Neural cell (in vitro differentiated cells): ENCODE measurements around the gene PIAS1. TPM values are rescaled to one million over a fixed set of nuclear protein-coding genes. Genes with fewer than 3 reads are reported as not detected.

ENCODE experiments used
- H2AFZ ChIP-seq: fragments of 200-600, 300-800 bp; sonication (generic), shearing (Covaris generic); 2 replicates; pipeline ENCODE4 v1.6.0; 2014; ENCODE audit warnings: low read depth, mild to moderate bottlenecking, antibody characterized with exemption, low read length, moderate library complexity
- H3F3A ChIP-seq: fragments of 200-600 bp; shearing (Covaris generic); 2 replicates; pipeline ENCODE4 v1.6.1; 2016; ENCODE audit warnings: mild to moderate bottlenecking, moderate library complexity, mixed read lengths, antibody characterized with exemption, low read length; ENCODE audit not compliant: insufficient read depth, poor library complexity, severe bottlenecking
- H3K27ac ChIP-seq: fragments of 200-600, 300-800 bp; sonication (generic), shearing (Covaris generic); 2 replicates; pipeline ENCODE4 v1.5.1; 2014; ENCODE audit warnings: mild to moderate bottlenecking, low read length, moderate library complexity
- H3K27me3 ChIP-seq: fragments of 300-800, 200-600 bp; sonication (generic), shearing (Covaris generic); 2 replicates; pipeline ENCODE4 v1.6.0; 2014; ENCODE audit warnings: mild to moderate bottlenecking, low read depth, low read length, moderate library complexity; ENCODE audit not compliant: insufficient read depth
- H3K36me3 ChIP-seq: fragments of 300-800, 200-600 bp; sonication (generic), shearing (Covaris generic); 2 replicates; pipeline ENCODE4 v1.5.1; 2014; ENCODE audit warnings: mild to moderate bottlenecking, antibody characterized with exemption, low read length, moderate library complexity; ENCODE audit not compliant: insufficient read depth
- H3K4me2 ChIP-seq: fragments of 300-800, 200-600 bp; sonication (generic), shearing (Covaris generic); 2 replicates; pipeline ENCODE4 v1.6.0; 2014; ENCODE audit warnings: mild to moderate bottlenecking, low read length
- H3K4me3 ChIP-seq: fragments of 300-800, 200-600 bp; sonication (generic), shearing (Covaris generic); 2 replicates; pipeline ENCODE4 v1.5.1; 2014; ENCODE audit warnings: mild to moderate bottlenecking, low read length, moderate library complexity
- H3K79me2 ChIP-seq: fragments of 200-600 bp; shearing (Covaris generic); replicated peaks from 2 replicates; pipeline ENCODE4 v1.6.0; 2014; ENCODE audit warnings: mild to moderate bottlenecking, low read length, moderate library complexity; ENCODE audit not compliant: insufficient read depth
- H3K9ac ChIP-seq: fragments of 300-800, 200-600 bp; sonication (generic), shearing (Covaris generic); 2 replicates; pipeline ENCODE4 v1.6.1; 2016; ENCODE audit warnings: mild to moderate bottlenecking, low read length, mixed read lengths
- H3K9me2 ChIP-seq: fragments of 200-600 bp; shearing (Covaris generic); 2 replicates; pipeline ENCODE4 v1.6.1; 2016; ENCODE audit warnings: mild to moderate bottlenecking, low read length, mixed read lengths; ENCODE audit not compliant: insufficient read depth
- H3K9me3 ChIP-seq: fragments of 200-600, 300-800 bp; sonication (generic), shearing (Covaris generic); 2 replicates; pipeline ENCODE4 v1.6.1; 2016; ENCODE audit warnings: mild to moderate bottlenecking, mixed run types, low read length, moderate library complexity, mixed read lengths
- H4K20me1 ChIP-seq: fragments of 200-600 bp; shearing (Covaris generic); 2 replicates; pipeline ENCODE4 v1.6.1; 2016; ENCODE audit warnings: mild to moderate bottlenecking, mixed run types; ENCODE audit not compliant: insufficient read depth
- CTCF ChIP-seq: fragments of 450-650 bp; IDR thresholded peaks from 2 replicates; pipeline ENCODE4 v1.5.1; 2014; ENCODE audit warnings: antibody characterized with exemption, mild to moderate bottlenecking, moderate library complexity; ENCODE audit not compliant: poor library complexity, severe bottlenecking
- EP300 ChIP-seq: fragments of 450-650 bp; conservative IDR thresholded peaks from 2 replicates; pipeline ENCODE4 v1.6.1; 2014; ENCODE audit warnings: antibody characterized with exemption, mild to moderate bottlenecking, moderate library complexity; ENCODE audit not compliant: poor library complexity, severe bottlenecking
- EZH2 ChIP-seq: fragments of 200-600, 300-800 bp; shearing (Covaris generic), sonication (generic); IDR thresholded peaks from 2 replicates; pipeline ENCODE4 v1.6.1; 2014; ENCODE audit warnings: antibody characterized with exemption, low read length, borderline replicate concordance, mild to moderate bottlenecking; ENCODE audit not compliant: insufficient read depth, poor library complexity, severe bottlenecking
- MXI1 ChIP-seq: fragments of 450-650 bp; conservative IDR thresholded peaks from 2 replicates; pipeline ENCODE4 v1.6.1; 2014; ENCODE audit warnings: antibody characterized with exemption, mild to moderate bottlenecking; ENCODE audit not compliant: poor library complexity, severe bottlenecking
- POLR2AphosphoS5 ChIP-seq: IDR thresholded peaks from 2 replicates; pipeline ENCODE4 v1.6.1; 2012
- RAD21 ChIP-seq: fragments of 450-650 bp; conservative IDR thresholded peaks from 2 replicates; pipeline ENCODE4 v1.6.1; 2014; ENCODE audit warnings: antibody characterized with exemption, mild to moderate bottlenecking, moderate library complexity
- REST ChIP-seq: IDR thresholded peaks from 2 replicates; pipeline ENCODE4 v1.6.1; 2012; ENCODE audit warnings: borderline replicate concordance
- SMC3 ChIP-seq: fragments of 450-650 bp; conservative IDR thresholded peaks from 2 replicates; pipeline ENCODE4 v1.6.1; 2014; ENCODE audit warnings: antibody characterized with exemption, mild to moderate bottlenecking, moderate library complexity; ENCODE audit not compliant: poor library complexity
- TAF1 ChIP-seq: IDR thresholded peaks from 2 replicates; pipeline ENCODE4 v1.6.1; 2012; ENCODE audit warnings: low read depth
- polyA plus RNA-seq: library from polyadenylated mRNA; depleted of rRNA; stranded (reverse); fragments of >200 nt; gene quantifications from 2 replicates; pipeline ENCODE4 v1.2.3, GENCODE V29; 2014

PIAS1 gene
- polyA plus RNA-seq, 1 donor from 2014 or later: 14.3 TPM

DNA sequence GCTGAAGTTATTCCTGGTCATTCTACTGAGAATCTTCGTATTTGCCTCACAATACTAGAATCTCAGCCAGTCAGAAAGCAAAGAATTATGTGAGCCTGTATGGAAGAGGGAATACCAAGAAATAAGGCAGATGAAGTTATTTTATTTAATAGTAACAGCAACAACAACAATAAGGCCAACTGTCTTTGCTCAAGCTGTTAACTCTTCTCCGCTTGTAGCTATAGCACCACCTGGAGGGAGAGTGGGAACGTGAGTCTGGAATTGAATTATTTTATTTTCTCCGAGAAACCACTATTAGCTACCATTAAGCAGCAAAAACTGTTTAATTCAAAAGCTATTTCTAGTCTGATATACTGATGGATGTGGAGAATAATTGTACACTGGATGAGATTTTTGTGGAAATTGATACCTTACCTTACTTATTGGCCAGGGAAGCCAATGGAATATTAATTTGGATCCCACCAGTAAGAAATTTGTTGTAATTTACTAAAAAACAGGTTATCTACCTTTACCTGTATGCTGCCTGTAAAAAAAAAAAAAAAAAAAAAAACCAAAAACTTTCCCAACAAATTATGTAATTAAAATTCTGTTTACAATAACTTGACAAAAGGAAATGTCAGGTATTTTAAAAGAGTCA lies 100.9 kb downstream of the PIAS1 start:
- Histone ChIP-seq H3F3A (no peaks in the 10 kb centered on the region), H3K27me3 (no peaks in the 10 kb centered on the region), H2AFZ (no peak overlapping the region), H3K4me3 (no peak overlapping the region), H3K79me2 (no peaks in the 10 kb centered on the region), H3K36me3 (no peaks in the 10 kb centered on the region), H3K27ac (no peak overlapping the region), H3K4me2 (no peak overlapping the region), H3K9me3 (no peaks in the 10 kb centered on the region), H3K9me2 (no peaks in the 10 kb centered on the region), H3K9ac (no peak overlapping the region), H4K20me1 (no peaks in the 10 kb centered on the region)
- TF ChIP-seq EP300 (no peak), MXI1 (no peak), EZH2 (no peak), SMC3 (peak; percentile 87), POLR2AphosphoS5 (no peak), RAD21 (peak; percentile 82), CTCF (peak; percentile 82), TAF1 (no peak)

DNA sequence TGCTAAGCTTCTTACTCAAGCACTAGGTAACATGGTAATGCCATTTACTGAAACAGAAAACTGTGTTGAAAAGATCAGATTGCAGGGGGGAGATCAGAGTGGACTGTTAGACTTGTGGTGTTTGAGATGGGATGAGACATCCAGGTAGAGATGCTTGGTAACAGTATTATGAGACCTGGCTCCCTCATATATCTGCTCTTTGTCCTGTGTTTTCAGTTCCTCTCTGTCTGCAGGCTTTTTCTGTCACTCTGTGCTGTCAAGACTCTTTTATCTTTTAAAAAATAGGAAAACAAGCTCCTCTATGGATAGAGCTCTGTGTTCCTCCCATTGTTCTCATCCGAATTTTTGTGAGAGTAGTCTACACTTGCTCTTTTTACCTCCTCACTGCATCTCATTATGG lies 103.0 kb downstream of the PIAS1 start:
- no peak for TF ChIP-seq EP300
- TF ChIP-seq RAD21: no peak
- TF ChIP-seq POLR2AphosphoS5: no peak
- no peak for TF ChIP-seq TAF1
- TF ChIP-seq REST: no peak
- TF ChIP-seq SMC3: no peak
- TF ChIP-seq EZH2: no peak
- TF ChIP-seq CTCF: no peak
- no peak for TF ChIP-seq MXI1
- no peaks in the 10 kb centered on the region for H4K20me1 ChIP-seq
- H2AFZ ChIP-seq: no peak overlapping the region
- H3K9me3 ChIP-seq: no peaks in the 10 kb centered on the region
- no peaks in the 10 kb centered on the region for H3K27me3 ChIP-seq
- no peaks in the 10 kb centered on the region for H3F3A ChIP-seq
- no peak overlapping the region for H3K4me3 ChIP-seq
- no peaks in the 10 kb centered on the region for H3K9me2 ChIP-seq
- H3K4me2 ChIP-seq: no peak overlapping the region
- H3K9ac ChIP-seq: no peak overlapping the region
- no peaks in the 10 kb centered on the region for H3K79me2 ChIP-seq
- H3K27ac ChIP-seq: no peak overlapping the region
- H3K36me3 ChIP-seq: peaks cover 10% of the 10 kb centered on the region
